ENCODE data around the gene FAM171A2. TPM values are rescaled to one million over a fixed set of nuclear protein-coding genes. Genes with fewer than 3 reads are reported as not detected.

FAM171A2 gene
- total RNA-seq, 4 donors from 2014 or later = 0.66 to 6.2 (median 1.1) TPM

DNA sequence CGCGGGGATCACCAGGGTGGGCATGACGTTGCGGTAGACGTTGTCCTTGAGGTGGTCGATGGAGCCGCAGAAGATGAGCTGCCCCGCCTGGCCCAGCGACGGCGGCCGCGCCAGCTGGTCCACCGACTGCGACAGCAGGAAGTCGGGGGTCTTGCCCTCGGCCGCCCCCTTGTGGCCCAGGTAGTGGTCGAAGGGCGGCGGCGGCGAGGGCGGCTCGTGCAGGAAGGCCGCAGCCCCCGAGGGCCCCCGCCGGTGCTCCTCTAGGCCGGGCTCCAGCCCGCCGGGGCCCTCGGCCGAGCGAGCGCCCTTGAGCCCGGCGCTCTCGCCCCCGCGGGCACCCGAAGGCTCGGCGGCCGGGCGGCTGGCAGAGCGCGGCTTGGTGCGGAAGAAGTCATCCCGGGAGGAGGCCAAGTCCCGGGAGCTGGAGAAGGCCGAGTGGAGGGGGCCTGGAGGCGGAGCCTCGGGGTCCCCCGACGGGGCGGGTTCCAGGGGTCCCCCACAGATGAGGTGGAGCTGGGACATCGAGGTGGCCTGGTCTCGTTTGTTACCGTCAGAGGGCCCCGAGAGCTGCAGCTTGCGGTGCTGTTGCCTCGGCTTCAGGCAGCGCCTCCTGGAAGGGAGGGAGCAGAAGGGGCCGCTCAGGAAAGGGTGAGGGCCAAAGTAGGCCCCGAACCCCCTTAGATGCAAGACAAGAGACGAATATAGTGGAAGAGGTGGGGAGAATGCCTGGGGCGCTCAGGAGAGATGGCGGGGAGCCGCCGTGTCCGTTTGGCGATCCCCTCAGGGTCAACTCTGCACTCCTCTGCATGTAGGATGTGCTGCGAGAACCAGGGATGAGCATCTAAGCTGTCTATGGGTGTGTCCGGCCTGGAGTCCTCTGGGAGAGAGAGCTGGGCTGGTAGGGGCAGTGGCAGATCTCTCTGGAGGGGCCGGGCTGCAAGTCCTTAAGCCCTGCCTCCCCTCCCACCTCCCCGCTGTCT, 8.8 kb downstream of the FAM171A2 start:
- no peak for TF ChIP-seq CTCF (IDR thresholded peaks at IDR 0.05; ENCODE audit: low read depth)

- TF ChIP-seq CTCF (IDR thresholded peaks at IDR 0.05; ENCODE audit: low read depth) = no peak
Measured at GRCh38 chr17:44353672-44354331, 9.9 kb downstream of the FAM171A2 start.

DNA sequence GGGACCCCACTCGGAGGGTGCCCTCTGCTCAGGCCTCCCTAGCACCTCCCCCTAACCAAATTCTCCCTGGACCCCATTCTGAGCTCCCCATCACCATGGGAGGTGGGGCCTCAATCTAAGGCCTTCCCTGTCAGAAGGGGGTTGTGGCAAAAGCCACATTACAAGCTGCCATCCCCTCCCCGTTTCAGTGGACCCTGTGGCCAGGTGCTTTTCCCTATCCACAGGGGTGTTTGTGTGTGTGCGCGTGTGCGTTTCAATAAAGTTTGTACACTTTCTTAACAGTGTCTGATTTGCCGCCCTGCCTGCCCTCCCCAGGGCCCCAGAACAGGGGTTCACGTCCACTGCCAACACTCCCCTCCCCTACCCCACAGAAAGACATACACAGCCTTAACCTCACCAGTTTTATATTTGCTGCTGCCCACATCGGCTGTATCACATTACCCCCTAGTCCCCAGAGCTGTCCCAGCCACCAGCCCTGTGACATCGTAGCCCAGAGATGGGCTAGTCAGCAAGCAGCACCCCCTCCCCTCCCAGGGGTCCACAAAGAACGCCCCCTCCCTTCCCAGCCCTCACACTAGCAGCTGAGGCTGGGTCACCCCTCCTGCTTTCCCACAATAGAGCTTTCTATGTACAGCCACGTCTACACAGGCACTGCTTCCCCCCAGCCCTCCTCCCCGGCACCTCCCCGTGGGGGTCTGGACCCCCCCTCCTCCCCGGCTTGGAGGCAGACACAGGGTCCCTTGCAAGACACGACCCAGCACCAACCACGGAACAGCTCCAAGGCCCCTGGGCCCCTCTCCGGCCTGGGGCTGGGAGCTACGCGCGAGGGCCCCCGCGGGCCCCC, 10.6 kb downstream of the FAM171A2 start:
- TF ChIP-seq CTCF (IDR thresholded peaks at IDR 0.05; ENCODE audit: low read depth) = no peak

DNA sequence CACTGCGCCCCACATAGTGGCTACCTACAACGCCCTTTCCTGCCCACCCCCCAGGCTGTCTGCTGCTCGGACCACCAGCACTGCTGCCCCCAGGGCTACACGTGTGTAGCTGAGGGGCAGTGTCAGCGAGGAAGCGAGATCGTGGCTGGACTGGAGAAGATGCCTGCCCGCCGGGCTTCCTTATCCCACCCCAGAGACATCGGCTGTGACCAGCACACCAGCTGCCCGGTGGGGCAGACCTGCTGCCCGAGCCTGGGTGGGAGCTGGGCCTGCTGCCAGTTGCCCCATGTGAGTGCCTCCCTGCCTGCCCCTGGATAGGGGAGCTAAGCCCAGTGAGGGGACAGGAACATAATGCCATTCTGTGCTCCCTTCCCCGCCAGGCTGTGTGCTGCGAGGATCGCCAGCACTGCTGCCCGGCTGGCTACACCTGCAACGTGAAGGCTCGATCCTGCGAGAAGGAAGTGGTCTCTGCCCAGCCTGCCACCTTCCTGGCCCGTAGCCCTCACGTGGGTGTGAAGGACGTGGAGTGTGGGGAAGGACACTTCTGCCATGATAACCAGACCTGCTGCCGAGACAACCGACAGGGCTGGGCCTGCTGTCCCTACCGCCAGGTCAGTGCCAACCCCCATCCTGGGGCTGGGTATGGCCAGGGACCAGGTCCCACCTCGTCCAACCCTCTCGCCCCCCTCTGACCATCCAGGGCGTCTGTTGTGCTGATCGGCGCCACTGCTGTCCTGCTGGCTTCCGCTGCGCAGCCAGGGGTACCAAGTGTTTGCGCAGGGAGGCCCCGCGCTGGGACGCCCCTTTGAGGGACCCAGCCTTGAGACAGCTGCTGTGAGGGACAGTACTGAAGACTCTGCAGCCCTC, 11.5 kb downstream of the FAM171A2 start:
- no peak for TF ChIP-seq CTCF (IDR thresholded peaks at IDR 0.05; ENCODE audit: low read depth)

DNA sequence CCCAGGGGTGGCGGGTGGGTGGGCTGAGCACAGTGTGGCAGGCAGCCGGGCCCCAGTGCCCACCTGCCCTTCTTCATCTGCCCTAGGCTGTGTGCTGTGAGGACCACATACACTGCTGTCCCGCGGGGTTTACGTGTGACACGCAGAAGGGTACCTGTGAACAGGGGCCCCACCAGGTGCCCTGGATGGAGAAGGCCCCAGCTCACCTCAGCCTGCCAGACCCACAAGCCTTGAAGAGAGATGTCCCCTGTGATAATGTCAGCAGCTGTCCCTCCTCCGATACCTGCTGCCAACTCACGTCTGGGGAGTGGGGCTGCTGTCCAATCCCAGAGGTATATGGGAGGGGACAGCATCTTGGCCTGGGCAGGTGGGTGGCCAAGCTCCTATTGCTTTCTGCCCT, 12.2 kb downstream of the FAM171A2 start:
- TF ChIP-seq CTCF (IDR thresholded peaks at IDR 0.05; ENCODE audit: low read depth) = no peak

DNA sequence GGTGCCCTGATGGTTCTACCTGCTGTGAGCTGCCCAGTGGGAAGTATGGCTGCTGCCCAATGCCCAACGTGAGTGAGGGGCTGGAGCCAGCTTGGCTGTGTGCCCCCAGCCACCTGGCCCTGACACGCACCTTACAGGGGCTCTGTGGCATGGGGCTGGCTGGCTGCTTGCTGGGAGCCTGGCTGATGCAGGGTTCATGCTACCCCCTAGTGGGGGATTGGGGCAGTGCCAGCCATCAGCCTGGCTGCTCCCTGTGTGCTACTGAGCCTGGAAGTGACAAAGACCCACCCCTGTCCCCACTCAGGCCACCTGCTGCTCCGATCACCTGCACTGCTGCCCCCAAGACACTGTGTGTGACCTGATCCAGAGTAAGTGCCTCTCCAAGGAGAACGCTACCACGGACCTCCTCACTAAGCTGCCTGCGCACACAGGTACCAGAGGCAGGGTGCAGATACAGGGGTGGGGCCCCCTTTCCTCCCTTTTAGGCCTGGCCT, 12.9 kb downstream of the FAM171A2 start:
- TF ChIP-seq CTCF (IDR thresholded peaks at IDR 0.05; ENCODE audit: low read depth) = no peak

Data from subcutaneous adipose tissue (tissue), 4 donors.